C4-2B (cell line): ENCODE data around the gene UBE2A.

Source experiments
- CTCF ChIP-seq: fragments of 450-650 bp; conservative IDR thresholded peaks from 2 replicates; pipeline ENCODE4 v1.5.1; 2017; ENCODE audit warnings: mild to moderate bottlenecking
- ZFX ChIP-seq: fragments of 450-650 bp; IDR thresholded peaks from 2 replicates; pipeline ENCODE4 v1.6.1; 2017

GRCh38 chrX:119614776-119615175 is 40.4 kb downstream of the UBE2A start:
- TF ChIP-seq CTCF (no peak), ZFX (no peak)
